ENCODE data around the gene ITGB1BP1.

Gene ITGB1BP1

GRCh38 chr2:9374071-9374730, 49.1 kb downstream of the ITGB1BP1 start:
- Histone ChIP-seq H3K27me3 (no peaks in the 10 kb centered on the region), H3K4me1 (ENCODE audit: control insufficient read depth in 1 of 2, insufficient read depth in 1 of 2, low read depth in 1 of 2, low read length in 1 of 2) (no peaks in the 10 kb centered on the region), H3K4me3 (ENCODE audit: low read depth in 1 of 2, low read length in 1 of 2) (no peak overlapping the region), H3K9me3 (no peaks in the 10 kb centered on the region), H3K36me3 (no peaks in the 10 kb centered on the region), H3K27ac (no peak overlapping the region)
- TF ChIP-seq CTCF (IDR thresholded peaks at IDR 0.05): no peak

GRCh38 chr2:9373476-9373875, 49.9 kb downstream of the ITGB1BP1 start:
- H3K36me3 ChIP-seq: no peaks in the 10 kb centered on the region
- no peak overlapping the region for H3K27ac ChIP-seq
- H3K9me3 ChIP-seq: no peaks in the 10 kb centered on the region
- H3K4me3 ChIP-seq (ENCODE audit: low read depth in 1 of 2, low read length in 1 of 2): no peak overlapping the region
- no peak for TF ChIP-seq CTCF (IDR thresholded peaks at IDR 0.05)
- H3K27me3 ChIP-seq: no peaks in the 10 kb centered on the region
- no peaks in the 10 kb centered on the region for H3K4me1 ChIP-seq (ENCODE audit: control insufficient read depth in 1 of 2, insufficient read depth in 1 of 2, low read depth in 1 of 2, low read length in 1 of 2)

GRCh38 chr2:9373047-9373446, 50.3 kb downstream of the ITGB1BP1 start:
- H3K27ac ChIP-seq: no peak overlapping the region
- H3K4me3 ChIP-seq (ENCODE audit: low read depth in 1 of 2, low read length in 1 of 2): no peak overlapping the region
- H3K36me3 ChIP-seq: no peaks in the 10 kb centered on the region
- H3K27me3 ChIP-seq: no peaks in the 10 kb centered on the region
- no peaks in the 10 kb centered on the region for H3K4me1 ChIP-seq (ENCODE audit: control insufficient read depth in 1 of 2, insufficient read depth in 1 of 2, low read depth in 1 of 2, low read length in 1 of 2)
- no peaks in the 10 kb centered on the region for H3K9me3 ChIP-seq
- TF ChIP-seq CTCF (IDR thresholded peaks at IDR 0.05): no peak

GRCh38 chr2:9370746-9371145, 52.6 kb downstream of the ITGB1BP1 start:
- Histone ChIP-seq H3K9me3 (no peaks in the 10 kb centered on the region), H3K4me1 (ENCODE audit: control insufficient read depth in 1 of 2, insufficient read depth in 1 of 2, low read depth in 1 of 2, low read length in 1 of 2) (no peaks in the 10 kb centered on the region), H3K27ac (no peak overlapping the region), H3K27me3 (no peaks in the 10 kb centered on the region), H3K36me3 (no peaks in the 10 kb centered on the region), H3K4me3 (ENCODE audit: low read depth in 1 of 2, low read length in 1 of 2) (no peak overlapping the region)
- no peak for TF ChIP-seq CTCF (IDR thresholded peaks at IDR 0.05)

- Histone ChIP-seq H3K27me3 (no peaks in the 10 kb centered on the region), H3K27ac (no peak overlapping the region), H3K9me3 (no peaks in the 10 kb centered on the region), H3K4me1 (ENCODE audit: control insufficient read depth in 1 of 2, insufficient read depth in 1 of 2, low read depth in 1 of 2, low read length in 1 of 2) (no peaks in the 10 kb centered on the region), H3K4me3 (ENCODE audit: low read depth in 1 of 2, low read length in 1 of 2) (no peak overlapping the region), H3K36me3 (no peaks in the 10 kb centered on the region)
- no peak for TF ChIP-seq CTCF (IDR thresholded peaks at IDR 0.05)
These were observed 57.3 kb downstream of the ITGB1BP1 start for GRCh38 chr2:9366026-9366425.

Measured in neutrophil (primary cell).